Stimulated activated naive CD8-positive, alpha-beta T cell treated with anti-CD3 and anti-CD28 coated beads, Interleukin-15, Interleukin-2, amounts not matched to agents 100 ng/mL and 50 ng/mL, for 24 hours (primary cell): ENCODE results near the gene GADL1.

Experiments used
- H3K27ac Mint-ChIP-seq: one replicate; pipeline ENCODE4 v1.8.0; 2021; ENCODE audit warnings: mild to moderate bottlenecking, mixed read lengths
- H3K27me3 Mint-ChIP-seq: one replicate; pipeline ENCODE4 v1.8.0; 2021; ENCODE audit warnings: mixed read lengths
- H3K36me3 Mint-ChIP-seq: one replicate; pipeline ENCODE4 v1.8.0; 2021; ENCODE audit warnings: low read depth, mixed read lengths
- H3K4me1 Mint-ChIP-seq: one replicate; pipeline ENCODE4 v1.8.0; 2021; ENCODE audit warnings: low read depth, mixed read lengths
- H3K4me3 Mint-ChIP-seq: one replicate; pipeline ENCODE4 v1.8.0; 2021; ENCODE audit warnings: mild to moderate bottlenecking, mixed read lengths
- H3K9me3 Mint-ChIP-seq: one replicate; pipeline ENCODE4 v1.8.0; 2021; ENCODE audit warnings: mixed read lengths

Gene GADL1

DNA sequence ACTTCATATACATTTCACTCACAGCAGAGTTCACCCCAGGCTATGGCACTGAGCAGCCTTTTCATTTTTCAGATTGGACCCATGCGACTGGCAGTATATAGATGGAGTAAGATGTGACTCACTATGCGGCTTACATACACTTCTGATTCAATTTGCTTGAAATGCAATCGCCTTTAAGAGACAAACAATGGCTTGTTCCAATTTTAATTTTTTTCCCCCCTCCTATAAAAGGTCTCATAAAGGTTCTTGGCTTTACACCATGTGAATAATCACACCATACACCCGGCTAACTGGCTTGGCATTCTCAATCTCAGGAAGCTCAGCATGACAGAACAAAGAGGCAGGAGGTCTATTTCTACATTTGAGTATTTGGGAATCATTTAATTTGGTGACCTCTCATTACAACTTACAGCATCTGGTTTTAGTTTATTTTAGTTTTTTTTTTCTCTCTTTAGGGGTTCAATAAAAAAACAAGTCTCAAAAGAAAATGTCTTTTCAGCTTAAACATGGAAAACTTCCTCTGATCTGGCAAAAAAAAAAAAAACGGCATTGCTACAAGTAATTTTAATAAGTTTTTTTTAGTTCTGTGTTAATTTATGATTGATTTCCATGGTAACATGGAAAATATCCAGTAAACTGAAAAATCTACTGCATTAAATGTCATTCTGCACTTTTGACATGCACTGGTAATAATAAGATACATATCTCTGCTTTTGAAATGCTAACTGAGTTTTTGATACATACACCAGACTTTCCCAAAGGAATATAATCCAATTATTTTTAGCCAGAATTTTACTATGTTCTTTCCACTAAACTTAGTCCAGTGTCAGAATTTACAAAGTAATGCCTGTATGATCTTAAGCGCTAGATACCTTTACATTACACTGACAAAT lies 38.8 kb downstream of the GADL1 start:
- H3K9me3 Mint-ChIP-seq = peaks cover 6% of the 10 kb centered on the region
- H3K36me3 Mint-ChIP-seq = no peaks in the 10 kb centered on the region
- H3K4me3 Mint-ChIP-seq = no peak overlapping the region
- peaks cover 4% of the 10 kb centered on the region for H3K27me3 Mint-ChIP-seq
- H3K4me1 Mint-ChIP-seq = no peaks in the 10 kb centered on the region
- H3K27ac Mint-ChIP-seq = no peak overlapping the region

DNA sequence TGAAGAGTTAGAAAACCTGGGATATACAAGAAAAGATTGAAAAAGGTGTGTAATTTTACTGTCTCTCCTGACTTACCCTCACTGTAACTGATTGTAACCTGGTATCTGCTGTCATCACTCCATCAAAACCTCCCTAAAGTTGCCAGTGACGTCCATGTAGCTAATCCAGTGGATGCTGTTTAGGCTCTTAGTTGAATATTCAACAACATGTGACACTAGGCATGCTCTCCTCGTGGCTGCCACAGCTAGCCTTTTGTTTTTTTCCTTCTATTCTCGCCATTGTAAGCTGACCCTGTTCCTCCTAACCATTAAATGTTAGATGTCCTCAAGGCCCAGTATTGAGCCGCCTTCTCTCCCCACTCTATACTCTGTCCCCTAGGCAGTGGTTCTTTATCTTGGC lies 41.6 kb downstream of the GADL1 start:
- H3K36me3 Mint-ChIP-seq = no peaks in the 10 kb centered on the region
- peaks cover 4% of the 10 kb centered on the region for H3K4me1 Mint-ChIP-seq
- peaks cover 4% of the 10 kb centered on the region for H3K27me3 Mint-ChIP-seq
- no peak overlapping the region for H3K4me3 Mint-ChIP-seq
- H3K9me3 Mint-ChIP-seq = peaks cover 6% of the 10 kb centered on the region
- H3K27ac Mint-ChIP-seq = no peak overlapping the region

DNA sequence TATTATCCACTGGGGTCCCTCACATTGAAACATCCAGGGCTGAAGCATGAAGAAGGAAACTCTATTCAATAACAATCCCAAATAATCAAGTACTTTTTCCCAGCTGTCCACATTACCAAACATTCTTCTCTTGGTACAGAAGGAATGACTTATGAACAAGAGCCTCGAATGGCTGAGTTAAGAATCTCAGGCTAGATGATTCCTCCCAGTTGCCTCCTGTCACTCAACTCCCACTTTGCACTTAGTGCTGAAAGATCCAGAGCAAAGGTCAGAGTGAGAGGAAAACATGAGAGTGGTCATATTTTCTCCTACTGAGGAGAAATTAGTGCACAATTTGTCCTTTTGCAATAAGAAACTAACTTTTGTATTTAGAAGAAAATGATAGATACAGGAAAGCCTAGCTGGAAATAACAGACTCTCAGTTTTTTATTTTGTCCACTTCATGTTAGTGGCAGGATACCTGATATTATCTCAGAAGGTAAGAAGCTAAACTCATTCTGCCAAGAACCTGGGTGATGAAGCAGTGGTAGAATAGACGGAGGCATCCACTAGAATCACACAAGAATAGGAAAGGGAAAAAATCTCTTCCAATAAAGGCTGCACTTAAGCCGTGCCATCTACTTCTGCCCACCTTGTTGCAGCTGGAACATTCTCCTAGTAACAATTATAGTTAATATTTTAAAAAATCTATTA lies 46.2 kb downstream of the GADL1 start:
- peaks cover 9% of the 10 kb centered on the region for H3K4me1 Mint-ChIP-seq
- H3K36me3 Mint-ChIP-seq = no peaks in the 10 kb centered on the region
- peaks cover 7% of the 10 kb centered on the region for H3K27me3 Mint-ChIP-seq
- no peak overlapping the region for H3K27ac Mint-ChIP-seq
- no peak overlapping the region for H3K4me3 Mint-ChIP-seq
- no peaks in the 10 kb centered on the region for H3K9me3 Mint-ChIP-seq

DNA sequence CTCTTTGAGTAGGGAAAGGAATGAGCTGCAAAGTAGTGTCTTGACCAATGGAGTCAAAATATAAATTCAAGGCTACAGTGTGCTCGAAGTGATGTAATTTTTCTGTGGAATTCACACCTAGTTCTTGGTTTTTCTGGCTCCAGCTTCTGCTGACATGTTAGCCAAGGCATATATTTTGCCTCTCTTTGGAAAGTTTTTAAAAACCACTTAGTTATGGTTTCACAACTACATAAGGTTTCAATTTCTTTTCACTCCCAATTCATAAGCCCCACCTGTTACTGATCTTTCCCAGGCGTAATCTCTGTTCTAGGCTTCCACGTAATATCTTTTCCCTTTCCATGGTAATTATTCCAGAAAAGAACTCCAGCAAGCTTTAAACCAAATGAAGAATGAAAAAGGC lies 46.9 kb downstream of the GADL1 start:
- Mint-ChIP-seq H3K9me3 (no peaks in the 10 kb centered on the region), H3K27ac (no peak overlapping the region), H3K27me3 (peaks cover 7% of the 10 kb centered on the region), H3K4me3 (no peak overlapping the region), H3K36me3 (no peaks in the 10 kb centered on the region), H3K4me1 (peaks cover 9% of the 10 kb centered on the region)

DNA sequence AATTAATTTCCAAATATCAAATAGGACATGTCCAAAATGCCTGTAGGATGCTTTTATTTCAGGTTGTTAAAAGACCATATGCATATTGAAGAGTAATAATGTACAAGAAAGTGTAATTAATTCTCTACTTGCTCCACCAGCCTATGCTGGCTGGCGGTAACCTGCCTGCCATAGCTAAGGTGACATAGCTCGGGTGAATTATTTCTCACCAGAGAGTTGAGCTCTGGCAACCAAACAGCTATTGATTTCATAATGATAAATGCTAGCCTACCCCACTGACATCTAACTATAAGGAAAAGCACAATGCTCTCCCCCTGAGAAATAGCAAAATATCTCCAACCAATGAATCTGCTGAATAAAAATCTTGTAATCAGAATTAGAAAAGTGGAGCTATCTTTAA lies 48.9 kb downstream of the GADL1 start:
- Mint-ChIP-seq H3K36me3 (no peaks in the 10 kb centered on the region), H3K27ac (no peak overlapping the region), H3K9me3 (no peaks in the 10 kb centered on the region), H3K27me3 (peaks cover 11% of the 10 kb centered on the region), H3K4me1 (peaks cover 9% of the 10 kb centered on the region), H3K4me3 (no peak overlapping the region)

DNA sequence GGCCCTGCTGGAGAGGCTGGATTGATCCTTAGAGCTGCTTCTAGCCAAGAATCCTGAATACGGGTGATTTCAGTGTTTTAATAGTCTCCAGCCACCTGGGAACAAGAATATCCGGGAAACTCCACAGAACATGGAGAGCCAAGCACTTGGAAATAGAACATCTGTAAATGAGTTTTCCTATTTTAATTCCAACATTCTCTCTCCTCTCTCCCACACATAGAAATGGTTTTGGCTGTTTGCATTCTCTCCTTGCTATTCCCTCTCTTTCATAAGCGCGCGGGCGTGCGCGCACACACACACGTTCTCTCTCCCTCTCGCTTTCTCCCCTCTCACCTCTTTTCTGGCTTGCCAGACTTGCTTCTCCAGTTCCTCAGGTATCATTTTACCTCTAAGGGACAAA lies 50.6 kb downstream of the GADL1 start:
- no peak overlapping the region for H3K27ac Mint-ChIP-seq
- H3K9me3 Mint-ChIP-seq = no peaks in the 10 kb centered on the region
- H3K4me3 Mint-ChIP-seq = no peak overlapping the region
- H3K36me3 Mint-ChIP-seq = no peaks in the 10 kb centered on the region
- H3K4me1 Mint-ChIP-seq = peaks cover 9% of the 10 kb centered on the region
- peaks cover 11% of the 10 kb centered on the region for H3K27me3 Mint-ChIP-seq

DNA sequence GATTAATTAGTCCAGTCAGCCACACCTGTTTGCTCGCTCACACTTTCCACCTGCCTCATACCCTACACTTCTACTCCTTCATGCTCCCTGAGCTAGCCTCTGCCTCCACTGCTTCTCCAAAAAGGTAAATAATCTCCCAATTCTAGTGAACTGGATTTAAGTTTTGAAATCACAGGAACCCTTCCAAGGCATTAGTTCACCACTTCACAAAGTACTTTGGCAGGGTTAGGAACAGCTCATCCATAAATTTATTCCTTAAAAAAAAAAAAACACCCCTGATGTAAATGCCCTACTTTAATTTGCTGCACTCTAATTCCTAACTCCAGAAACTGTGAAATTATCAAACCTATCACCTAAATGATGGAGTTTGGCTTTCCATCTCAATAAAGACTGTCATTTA lies 58.3 kb downstream of the GADL1 start:
- no peaks in the 10 kb centered on the region for H3K27me3 Mint-ChIP-seq
- no peak overlapping the region for H3K27ac Mint-ChIP-seq
- H3K4me1 Mint-ChIP-seq = no peaks in the 10 kb centered on the region
- H3K9me3 Mint-ChIP-seq = no peaks in the 10 kb centered on the region
- H3K36me3 Mint-ChIP-seq = no peaks in the 10 kb centered on the region
- no peak overlapping the region for H3K4me3 Mint-ChIP-seq

DNA sequence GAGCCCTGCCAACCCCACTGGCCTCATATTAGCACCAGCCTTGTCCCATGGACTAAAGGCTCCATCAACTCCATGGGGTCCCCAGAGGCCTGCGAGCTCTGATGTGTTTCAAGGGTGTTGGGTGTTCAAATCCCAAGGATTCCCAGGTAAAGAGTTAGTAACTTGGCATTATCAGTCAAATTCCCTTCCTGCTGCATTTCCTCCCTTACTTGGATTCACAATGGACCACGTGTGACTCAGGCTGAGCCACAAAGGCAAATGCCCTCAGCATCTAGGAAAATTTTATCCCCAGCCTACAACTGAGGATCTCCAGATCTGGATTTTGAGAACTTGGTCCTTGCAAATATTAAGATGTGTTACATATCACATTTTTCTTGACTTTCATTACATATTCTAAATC lies 58.8 kb downstream of the GADL1 start:
- H3K4me1 Mint-ChIP-seq = no peaks in the 10 kb centered on the region
- H3K36me3 Mint-ChIP-seq = no peaks in the 10 kb centered on the region
- H3K27ac Mint-ChIP-seq = no peak overlapping the region
- H3K27me3 Mint-ChIP-seq = peaks cover under 1% of the 10 kb centered on the region
- H3K4me3 Mint-ChIP-seq = no peak overlapping the region
- no peaks in the 10 kb centered on the region for H3K9me3 Mint-ChIP-seq

DNA sequence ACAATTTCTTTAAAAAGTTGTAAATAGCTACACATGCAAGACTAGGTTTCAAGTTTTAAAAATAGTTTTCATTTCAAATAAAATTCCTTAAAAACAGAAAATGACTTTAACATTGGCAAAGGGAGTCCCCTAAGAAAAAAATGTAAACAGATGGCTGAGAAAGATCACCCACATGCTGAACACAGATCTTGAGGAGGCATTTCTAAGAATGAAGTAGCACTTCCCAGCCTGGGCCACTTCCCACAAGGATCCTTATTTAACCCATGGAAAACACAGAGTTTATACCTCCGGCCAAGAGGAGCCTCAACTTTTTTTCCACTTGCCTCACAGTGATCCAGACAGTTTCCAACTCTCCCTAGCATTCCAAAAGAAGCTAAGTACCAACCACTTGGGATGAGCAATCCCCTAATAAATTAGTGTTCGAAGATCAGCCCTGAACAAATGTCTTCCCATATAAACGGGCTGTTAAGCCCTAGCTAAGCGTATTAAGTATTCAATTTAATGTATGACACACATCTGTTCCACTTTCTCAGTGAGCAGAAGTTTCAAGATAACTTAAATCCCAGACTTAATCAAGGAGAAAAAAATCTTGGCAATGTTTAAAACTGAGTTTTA lies 61.4 kb downstream of the GADL1 start:
- H3K27ac Mint-ChIP-seq = no peak overlapping the region
- H3K36me3 Mint-ChIP-seq = no peaks in the 10 kb centered on the region
- no peaks in the 10 kb centered on the region for H3K4me1 Mint-ChIP-seq
- H3K4me3 Mint-ChIP-seq = no peak overlapping the region
- H3K9me3 Mint-ChIP-seq = no peaks in the 10 kb centered on the region
- H3K27me3 Mint-ChIP-seq = peaks cover 6% of the 10 kb centered on the region

DNA sequence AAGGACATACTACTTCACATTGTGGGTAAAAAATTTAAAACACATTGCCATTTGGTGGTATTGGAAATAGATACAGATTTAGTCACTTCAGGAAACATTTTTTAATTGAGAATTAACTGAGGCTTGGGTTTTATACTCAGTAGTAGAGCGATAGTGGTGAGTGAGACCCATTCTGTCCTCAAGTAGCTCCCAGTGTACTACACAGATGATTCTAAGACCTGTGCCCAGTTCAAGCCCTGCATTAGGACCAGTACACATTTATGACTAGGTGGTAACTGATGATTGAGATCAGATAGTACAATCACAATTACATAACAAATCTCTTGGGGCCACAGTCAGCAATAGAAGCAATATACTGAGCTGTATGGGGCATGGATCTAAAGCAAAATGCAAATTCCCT lies 67.4 kb downstream of the GADL1 start:
- Mint-ChIP-seq H3K4me3 (no peak overlapping the region), H3K36me3 (no peaks in the 10 kb centered on the region), H3K4me1 (peaks cover 7% of the 10 kb centered on the region), H3K27me3 (peaks cover 10% of the 10 kb centered on the region), H3K9me3 (no peaks in the 10 kb centered on the region), H3K27ac (no peak overlapping the region)

DNA sequence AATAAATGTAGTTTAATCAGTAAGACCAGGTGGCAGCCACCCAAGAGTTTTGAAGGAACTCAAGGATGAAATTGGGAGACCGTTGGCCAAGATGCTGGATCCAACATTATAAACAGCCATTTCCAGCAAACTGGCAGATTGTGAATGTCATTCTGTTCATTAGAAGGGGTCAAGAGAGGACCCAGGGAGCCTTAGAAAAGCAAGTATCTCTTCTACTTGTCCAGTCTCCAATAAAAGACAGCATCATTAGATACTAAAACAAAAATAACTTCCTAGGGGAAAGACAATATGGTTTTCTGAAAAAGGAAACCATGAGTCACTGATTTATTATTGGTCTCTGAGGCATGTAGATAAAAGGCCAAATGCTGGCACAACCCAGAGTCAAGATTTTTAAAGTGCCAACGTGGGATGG lies 67.9 kb downstream of the GADL1 start:
- no peak overlapping the region for H3K4me3 Mint-ChIP-seq
- no peak overlapping the region for H3K27ac Mint-ChIP-seq
- no peaks in the 10 kb centered on the region for H3K36me3 Mint-ChIP-seq
- H3K27me3 Mint-ChIP-seq = peaks cover 14% of the 10 kb centered on the region
- peaks cover 7% of the 10 kb centered on the region for H3K4me1 Mint-ChIP-seq
- no peaks in the 10 kb centered on the region for H3K9me3 Mint-ChIP-seq

DNA sequence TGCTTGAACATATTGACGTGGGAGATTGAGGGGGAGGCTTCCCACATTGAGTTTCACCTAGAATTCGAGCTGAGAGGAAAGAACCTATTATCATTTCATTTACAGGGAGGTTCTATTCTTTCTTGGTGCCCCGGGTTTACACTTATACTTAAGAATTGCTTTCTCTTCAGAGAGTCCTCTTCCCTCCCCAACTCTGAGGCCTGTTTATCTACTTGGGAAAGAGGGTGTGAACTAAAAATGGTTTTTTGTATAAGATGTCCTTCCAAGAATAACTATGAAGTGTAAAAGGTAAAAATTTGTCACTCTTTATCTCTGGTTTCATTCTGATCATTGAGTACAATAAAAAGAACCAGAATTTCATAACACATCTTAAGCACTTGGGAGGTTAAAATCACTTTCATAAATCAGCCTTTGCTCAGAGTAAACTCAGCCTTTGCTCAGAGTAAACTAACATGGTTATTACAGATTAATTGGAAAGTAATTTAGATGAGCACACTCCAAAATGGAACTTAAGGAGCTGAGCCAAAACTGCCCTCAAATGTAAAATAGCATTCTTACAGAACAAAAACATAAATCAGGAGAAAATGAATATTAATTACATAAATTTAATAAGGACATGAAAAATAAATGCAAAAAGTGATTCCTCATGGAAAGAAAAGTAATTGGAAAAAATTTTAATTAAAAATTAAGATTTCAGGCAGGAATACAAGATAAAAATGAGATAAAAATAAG lies 75.2 kb downstream of the GADL1 start:
- H3K27ac Mint-ChIP-seq = no peak overlapping the region
- H3K4me1 Mint-ChIP-seq = peaks cover 5% of the 10 kb centered on the region
- no peaks in the 10 kb centered on the region for H3K36me3 Mint-ChIP-seq
- H3K9me3 Mint-ChIP-seq = no peaks in the 10 kb centered on the region
- H3K4me3 Mint-ChIP-seq = no peak overlapping the region
- H3K27me3 Mint-ChIP-seq = peaks cover 8% of the 10 kb centered on the region

DNA sequence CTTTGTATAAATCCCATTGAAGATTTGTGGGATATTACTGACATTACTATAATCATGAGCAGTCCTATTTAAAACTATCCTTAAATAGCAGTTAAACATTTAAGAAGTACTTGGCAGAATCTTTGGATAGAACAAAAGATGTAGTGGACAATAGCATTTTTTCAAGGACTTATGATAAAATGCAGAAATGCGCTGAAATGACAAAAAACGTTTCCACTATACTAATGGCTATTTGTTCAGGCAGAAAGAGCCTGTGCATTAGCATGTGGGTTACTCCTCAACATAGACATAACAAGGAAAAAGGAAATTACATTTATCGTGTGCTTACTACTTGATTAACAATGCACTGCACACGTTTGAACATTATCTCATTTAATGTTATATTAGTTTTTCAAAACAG lies 80.7 kb downstream of the GADL1 start:
- H3K27me3 Mint-ChIP-seq = no peaks in the 10 kb centered on the region
- no peaks in the 10 kb centered on the region for H3K9me3 Mint-ChIP-seq
- H3K27ac Mint-ChIP-seq = no peak overlapping the region
- H3K4me3 Mint-ChIP-seq = no peak overlapping the region
- H3K36me3 Mint-ChIP-seq = no peaks in the 10 kb centered on the region
- no peaks in the 10 kb centered on the region for H3K4me1 Mint-ChIP-seq

DNA sequence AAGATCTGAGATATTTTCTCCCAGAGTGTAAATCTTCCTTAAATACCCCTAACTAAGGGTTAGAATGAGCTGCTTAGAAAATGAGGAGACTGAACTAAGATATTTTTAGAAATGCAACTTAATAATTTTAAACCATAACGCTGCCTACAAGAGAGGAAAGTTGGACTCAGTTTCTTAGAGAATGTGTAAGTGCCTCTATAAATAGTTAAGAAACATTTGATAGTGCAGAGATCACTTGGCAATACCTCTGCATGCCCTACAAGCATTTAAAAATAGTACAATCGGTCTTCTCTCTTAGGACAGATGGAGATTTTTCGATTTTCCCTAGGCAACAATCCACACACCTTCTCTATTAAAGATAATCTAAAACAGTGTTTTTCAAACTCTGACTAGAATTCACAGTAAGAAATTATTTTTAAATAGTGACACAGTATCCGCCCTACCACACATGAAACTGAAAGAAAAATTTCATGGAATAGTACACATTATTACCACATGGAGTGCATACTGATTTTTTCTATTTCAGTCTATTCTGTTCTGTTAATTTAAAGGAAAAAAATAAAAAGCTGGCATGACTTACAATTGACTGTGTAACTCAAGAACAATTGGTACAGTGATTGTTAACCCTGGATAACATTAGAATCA lies 83.2 kb downstream of the GADL1 start:
- no peak overlapping the region for H3K27ac Mint-ChIP-seq
- H3K4me3 Mint-ChIP-seq = no peak overlapping the region
- no peaks in the 10 kb centered on the region for H3K9me3 Mint-ChIP-seq
- no peaks in the 10 kb centered on the region for H3K4me1 Mint-ChIP-seq
- no peaks in the 10 kb centered on the region for H3K27me3 Mint-ChIP-seq
- H3K36me3 Mint-ChIP-seq = no peaks in the 10 kb centered on the region
